Adrenal gland (tissue), 12 donors: ENCODE results near the gene GCNT1. TPM values are rescaled to one million over a fixed set of nuclear protein-coding genes. Genes with fewer than 3 reads are reported as not detected.
A peak's percentile ranks its signal among the peaks of the same experiment; 100 is the strongest.

Experiments used
- DNase-seq, 7 donors: peaks; one replicate each; pipeline ENCODE4 v3.0.0-alpha.2; 2019 to 2020
- H3K27ac ChIP-seq, 5 donors: fragments of 200-600 bp; sonication (generic) in 4 of 5; 1 replicate in 3 of 5; 2 replicates in 2 of 5; pipeline versions ENCODE4 v1.5.1 to v1.8.0; 2016 to 2020; ENCODE audit warnings: mild to moderate bottlenecking in 1 of 5
- H3K27me3 ChIP-seq: fragments of 200-600 bp; 2 replicates; pipeline ENCODE4 v1.8.0; 2021
- H3K36me3 ChIP-seq, 2 donors: fragments of 200-600 bp; replicated peaks in 1 of 2; 1 replicate in 1 of 2; 2 replicates in 1 of 2; pipeline versions ENCODE4 v1.5.1 to v1.8.0; 2018 to 2022
- H3K4me1 ChIP-seq, 2 donors: fragments of 200-600 bp; replicated peaks in 1 of 2; 1 replicate in 1 of 2; 2 replicates in 1 of 2; pipeline versions ENCODE4 v1.5.1 to v1.8.0; 2018 to 2021
- H3K4me3 ChIP-seq, 4 donors: fragments of 200-600 bp; sonication (generic) in 3 of 4; one replicate each; pipeline ENCODE4 v1.5.1; 2016 to 2018
- H3K9me3 ChIP-seq, 3 donors: fragments of 200-600 bp; sonication (generic) in 1 of 3; replicated peaks in 1 of 3; 1 replicate in 2 of 3; 2 replicates in 1 of 3; pipeline versions ENCODE4 v1.5.1 to v1.8.0; 2016 to 2021
- CTCF ChIP-seq, 6 experiments: fragments of 450-650 bp in 4 of 6; fragments of 200-600 bp in 2 of 6; sonication (generic) in 1 of 6; IDR thresholded peaks; 1 replicate in 5 of 6; 2 replicates in 1 of 6; pipeline versions ENCODE4 v1.5.1 to v1.8.0; 2016 to 2021; ENCODE audit warnings: antibody characterized with exemption in 6 of 6, mild to moderate bottlenecking in 2 of 6, moderate library complexity in 1 of 6
- POLR2A ChIP-seq, 2 donors: fragments of 450-650 bp; IDR thresholded peaks; one replicate each; pipeline ENCODE4 v1.6.1; 2017; ENCODE audit warnings: antibody characterized with exemption in 2 of 2, mild to moderate bottlenecking in 2 of 2, moderate library complexity in 1 of 2
- WGBS, 4 donors: extraction: QIAGEN DNeasy Blood & Tissue Kit in 2 of 4; methylation state at CpG; one replicate each; pipeline versions ENCODE4 v1.1.5 to v1.1.7; 2013 to 2017; 5-methylcytosine and 5-hydroxymethylcytosine counted together
- intact Hi-C, 2 donors: fragments of 100-400 bp; cut with DNase I; formaldehyde crosslinking; loops; one replicate each; pipeline versions ENCODE4 v1.14.1 to v1.15.0; 2022 to 2023
- polyA plus RNA-seq, 3 donors: library from polyadenylated mRNA; stranded (reverse); fragments of 200-250 nt in 2 of 3; fragments of 350-450 nt in 1 of 3; fragmentation: Illumina TruSeq in 1 of 3; extraction: RNeasy Lipid Tissue Mini Kit (QIAGEN cat#74804) in 1 of 3; gene quantifications; one replicate each; pipeline ENCODE4 v1.2.3, GENCODE V29; 2013 to 2014
- total RNA-seq, 9 donors: library from RNA; depleted of rRNA in 4 of 9; stranded (reverse); fragments of >200 nt in 4 of 9; fragments of 120-200 nt in 1 of 9; fragmentation: NEBNext Ultra II Directional in 1 of 9; extraction: Animal tissue kit (Norgen Biotek cat#: 25700) in 1 of 9; gene quantifications; one replicate each; pipeline versions ENCODE4 v1.1.0 to v1.2.4, GENCODE V29; 2013 to 2023
- donor health status: healthy with polysubstance abuse.
- donor health status: Bipolar disorder and iron deficiency.
- donor health status: DM: yes; HTN: yes; CAD: no.
- donor health status: DM: no; HTN: no; CAD: no.
- donor health status: DM: no; HTN: no; CAD: no.
- donor health status: DM: yes; HTN: yes; CAD: no.

GCNT1 gene
- total and polyA plus RNA-seq, 12 donors: 0.77 to 56.4 (median 3.6) TPM

- DNase-seq: no peak
- no peaks in the 10 kb centered on the region for H3K9me3 ChIP-seq
- no peaks in the 10 kb centered on the region for H3K27me3 ChIP-seq
- no peak overlapping the region for H3K4me3 ChIP-seq
- intact Hi-C loops: no loop called here
- no peak overlapping the region for H3K27ac ChIP-seq
- H3K4me1 ChIP-seq: no peaks in the 10 kb centered on the region
- H3K36me3 ChIP-seq: no peaks in the 10 kb centered on the region
- TF ChIP-seq POLR2A (IDR thresholded peaks at IDR 0.05) (no peak), CTCF (IDR thresholded peaks at IDR 0.05) (no peak)
- WGBS, 4 donors: 76 to 95% (median 90%) methylated on average over 1 of the region's 1 CpG
Measured at GRCh38 chr9:76534026-76534425, 75.0 kb downstream of the GCNT1 start.

- no peak overlapping the region for H3K27ac ChIP-seq
- TF ChIP-seq POLR2A (IDR thresholded peaks at IDR 0.05): no peak
- no peak for TF ChIP-seq CTCF (IDR thresholded peaks at IDR 0.05)
Measured at GRCh38 chr9:76537150-76537646, 78.2 kb downstream of the GCNT1 start.

GRCh38 chr9:76539180-76539579 lies 80.2 kb downstream of the GCNT1 start:
- H3K27ac ChIP-seq: no peak overlapping the region
- WGBS, 4 donors: 79 to 100% (median 91%) methylated on average over 1 of the region's 1 CpG
- no peaks in the 10 kb centered on the region for H3K9me3 ChIP-seq
- TF ChIP-seq POLR2A (IDR thresholded peaks at IDR 0.05) (no peak), CTCF (IDR thresholded peaks at IDR 0.05) (no peak)
- H3K36me3 ChIP-seq: no peaks in the 10 kb centered on the region
- DNase-seq: no peak
- intact Hi-C loops: no loop called here
- no peaks in the 10 kb centered on the region for H3K4me1 ChIP-seq
- no peak overlapping the region for H3K4me3 ChIP-seq
- H3K27me3 ChIP-seq: no peaks in the 10 kb centered on the region

More at GRCh38 chr9:76537150-76537646, 78.2 kb downstream of the GCNT1 start:
- Histone ChIP-seq H3K4me3 (no peak overlapping the region), H3K36me3 (no peaks in the 10 kb centered on the region), H3K9me3 (no peaks in the 10 kb centered on the region), H3K27me3 (no peaks in the 10 kb centered on the region), H3K4me1 (no peaks in the 10 kb centered on the region)
- intact Hi-C loops: no loop called here
- DNase-seq: peak in 1 of 7 donors; percentile 21
- 67 to 85% (median 71%) methylated on average over 8 to 9 of the region's 9 CpGs for WGBS, 4 donors

GRCh38 chr9:76542360-76542759 lies 83.4 kb downstream of the GCNT1 start:
- intact Hi-C loops: no loop called here

More at GRCh38 chr9:76542360-76542759, 83.4 kb downstream of the GCNT1 start:
- Histone ChIP-seq H3K36me3 (no peaks in the 10 kb centered on the region), H3K27ac (no peak overlapping the region), H3K9me3 (no peaks in the 10 kb centered on the region), H3K4me3 (no peak overlapping the region), H3K27me3 (no peaks in the 10 kb centered on the region), H3K4me1 (no peaks in the 10 kb centered on the region)
- no peak for DNase-seq
- TF ChIP-seq CTCF (IDR thresholded peaks at IDR 0.05) (no peak), POLR2A (IDR thresholded peaks at IDR 0.05) (no peak)
- WGBS, 4 donors: 76 to 84% (median 79%) methylated on average over 5 of the region's 5 CpGs
